GM12878 (cell line): ENCODE results near the gene SETD7. TPM values are rescaled to one million over a fixed set of nuclear protein-coding genes. Genes with fewer than 3 reads are reported as not detected.

Experiments used
- ATAC-seq: fragments of 200-7000 bp; cut with Tn5 transposase; 3 replicates; pipeline ENCODE4 v1.9.1; 2020; ENCODE audit warnings: mild to moderate bottlenecking, moderate library complexity
- BruUV-seq: library from RNA; stranded (reverse); fragments of 400-500 nt; replicated peaks from 2 replicates; lab custom pipeline; 2021; lab: Mats Ljungman, UMichigan
- CTCF ChIA-PET: fragments of 300-600 bp; sonication (Branson Sonifier 250); formaldehyde crosslinking; extraction: SDS; loops from one replicate; lab custom pipeline; 2021; ENCODE audit warnings: inconsistent platforms; lab: Yijun Ruan, JAX
- POLR2A ChIA-PET: fragments of 350-600 bp; formaldehyde crosslinking; extraction: SDS; loops from one replicate; lab custom pipeline; 2021; ENCODE audit warnings: inconsistent platforms; lab: Charles Lee
- RAD21 ChIA-PET: fragments of 300-600 bp; sonication (Branson Sonifier 250); formaldehyde crosslinking; loops from one replicate; lab custom pipeline; 2023; ENCODE audit warnings: antibody characterized with exemption; ENCODE audit not compliant: unreplicated experiment; lab: Charles Lee
- SMC1A ChIA-PET: fragments of 300-600 bp; sonication (Branson Sonifier 250); formaldehyde crosslinking; loops from one replicate; lab custom pipeline; 2023; ENCODE audit not compliant: unreplicated experiment, uncharacterized antibody; lab: Charles Lee
- DNase-seq: peaks from one replicate; pipeline ENCODE4 v3.0.0-alpha.2; 2011; ENCODE audit warnings: low read depth, low spot score
- FAIRE-seq: peaks from 3 replicates; lab custom pipeline; 2011; peaks lifted over from hg19 to GRCh38; lab: Jason Lieb, UNC
- H2AFZ ChIP-seq: 2 replicates; pipeline ENCODE4 v1.6.0; 2011; ENCODE audit warnings: low read depth, low read length, control low read depth; ENCODE audit not compliant: control insufficient read depth
- H3K27ac ChIP-seq: 2 replicates; pipeline ENCODE4 v1.5.1; 2011; ENCODE audit warnings: control low read depth; ENCODE audit not compliant: control insufficient read depth, insufficient read depth
- H3K27me3 ChIP-seq, 2 experiments: replicated peaks in 1 of 2; 2 replicates each; pipeline versions ENCODE4 v1.6.0 to v1.6.1; 2011; ENCODE audit warnings: low read length in 1 of 2; ENCODE audit not compliant: control insufficient read depth in 2 of 2, insufficient read depth in 2 of 2
- H3K36me3 ChIP-seq, 2 experiments: 2 replicates each; pipeline ENCODE4 v1.5.1; 2011; ENCODE audit warnings: low read length in 1 of 2; ENCODE audit not compliant: control insufficient read depth in 2 of 2, insufficient read depth in 2 of 2
- H3K4me1 ChIP-seq: 2 replicates; pipeline ENCODE4 v1.6.1; 2011; ENCODE audit warnings: mild to moderate bottlenecking, low read length, moderate library complexity, mixed read lengths; ENCODE audit not compliant: control insufficient read depth, insufficient read depth
- H3K4me2 ChIP-seq: 2 replicates; pipeline ENCODE4 v1.6.0; 2011; ENCODE audit warnings: control low read depth; ENCODE audit not compliant: control insufficient read depth, insufficient read depth
- H3K4me3 ChIP-seq: fragments of 200-600 bp; sonication (generic); 2 replicates; pipeline ENCODE4 v1.5.1; 2016
- H3K79me2 ChIP-seq: 2 replicates; pipeline ENCODE4 v1.6.0; 2011; ENCODE audit warnings: low read length; ENCODE audit not compliant: control insufficient read depth, insufficient read depth
- H3K9ac ChIP-seq: 2 replicates; pipeline ENCODE4 v1.8.0; 2011; ENCODE audit warnings: low read length, control low read depth, mixed read lengths; ENCODE audit not compliant: control insufficient read depth, insufficient read depth
- H3K9me3 ChIP-seq: replicated peaks from 3 replicates; pipeline ENCODE4 v1.5.1; 2011; ENCODE audit warnings: mild to moderate bottlenecking, low read length; ENCODE audit not compliant: control insufficient read depth, insufficient read depth
- H4K20me1 ChIP-seq: 2 replicates; pipeline ENCODE4 v1.6.0; 2011; ENCODE audit not compliant: control insufficient read depth, insufficient read depth
- BMI1 ChIP-seq: fragments of 450-650 bp; IDR thresholded peaks from 2 replicates; pipeline ENCODE4 v1.6.1; 2016; ENCODE audit warnings: mild to moderate bottlenecking, moderate library complexity, borderline replicate concordance
- CEBPZ ChIP-seq: fragments of 150-350 bp; IDR thresholded peaks from 2 replicates; pipeline ENCODE4 v1.6.1; 2016; ENCODE audit warnings: low read depth, low read length
- CUX1 ChIP-seq: IDR thresholded peaks from 2 replicates; pipeline ENCODE4 v1.6.1; 2012; ENCODE audit warnings: improper control_type of control experiment, low read depth, low read length; ENCODE audit not compliant: insufficient replicate concordance
- ETV6 ChIP-seq, 2 experiments: fragments of 450-650 bp in 1 of 2; IDR thresholded peaks in 1 of 2; conservative IDR thresholded peaks in 1 of 2; 2 replicates each; pipeline ENCODE4 v1.6.1; 2014; ENCODE audit warnings: antibody characterized with exemption in 1 of 2, borderline replicate concordance in 1 of 2, low read depth in 1 of 2, mild to moderate bottlenecking in 1 of 2, moderate library complexity in 1 of 2
- FOXM1 ChIP-seq: IDR thresholded peaks from 2 replicates; pipeline ENCODE4 v1.6.1; 2012; ENCODE audit warnings: low read depth, mild to moderate bottlenecking, inconsistent platforms, low read length, moderate library complexity
- HCFC1 ChIP-seq: fragments of 150-350 bp; IDR thresholded peaks from 2 replicates; pipeline ENCODE4 v1.6.1; 2014; ENCODE audit warnings: low read length
- JUNB ChIP-seq: IDR thresholded peaks from 2 replicates; pipeline ENCODE4 v1.6.1; 2016; ENCODE audit warnings: antibody characterized with exemption, mild to moderate bottlenecking
- KDM1A ChIP-seq: fragments of 200-600 bp; sonication (generic); IDR thresholded peaks from 2 replicates; pipeline ENCODE4 v1.6.1; 2016; ENCODE audit warnings: borderline replicate concordance
- KLF5 ChIP-seq: fragments of 450-650 bp; IDR thresholded peaks from 2 replicates; pipeline ENCODE4 v1.6.1; 2014; ENCODE audit warnings: mild to moderate bottlenecking; ENCODE audit not compliant: partially characterized antibody
- MAX ChIP-seq: IDR thresholded peaks from 2 replicates; pipeline ENCODE4 v1.6.1; 2012; ENCODE audit warnings: low read depth, low read length, improper control_type of control experiment
- MYB ChIP-seq: fragments of 150-350 bp; IDR thresholded peaks from 2 replicates; pipeline ENCODE4 v1.6.1; 2014; ENCODE audit warnings: mild to moderate bottlenecking, low read depth, low read length, borderline replicate concordance
- RAD51 ChIP-seq: fragments of 450-650 bp; IDR thresholded peaks from 2 replicates; pipeline ENCODE4 v1.6.1; 2016; ENCODE audit warnings: moderate library complexity, mild to moderate bottlenecking, inconsistent platforms
- RCOR1 ChIP-seq: conservative IDR thresholded peaks from 2 replicates; pipeline ENCODE4 v1.6.1; 2012; ENCODE audit warnings: low read depth, low read length, improper control_type of control experiment
- TARDBP ChIP-seq: IDR thresholded peaks from 2 replicates; pipeline ENCODE4 v1.6.1; 2016; ENCODE audit warnings: borderline replicate concordance
- WGBS: methylation state at CpG from one replicate; pipeline ENCODE4 v1.1.6; 2016; ENCODE audit warnings: low lambda C conversion rate; ENCODE audit not compliant: insufficient replicate concordance, insufficient coverage; ENCODE audit errors: missing lambda C conversion rate; 5-methylcytosine and 5-hydroxymethylcytosine counted together
- in situ Hi-C: fragments of 300-500 bp; cut with MboI; formaldehyde crosslinking; loops from 9 replicates; pipeline ENCODE4 v1.14.3; 2018; ENCODE audit warnings: mixed read lengths
- intact Hi-C: fragments of 100-400 bp; cut with micrococcal nuclease; formaldehyde crosslinking; loops from one replicate; pipeline ENCODE4 v1.14.2; 2022; ENCODE audit not compliant: unreplicated experiment
- polyA plus RNA-seq, 11 experiments: library from polyadenylated mRNA; depleted of rRNA in 4 of 11; unstranded in 6 of 11; stranded (reverse) in 5 of 11; fragments of >200 nt; fragmentation: Nextera tagmentation in 4 of 11; fragmentation: Illumina TruSeq in 1 of 11; extraction: Ambion mirVana in 4 of 11; extraction: Trizol in 1 of 11; gene quantifications; 1 replicate in 1 of 11; 2 replicates in 10 of 11; pipeline versions ENCODE4 v1.2.1 to v1.2.3, GENCODE V29; 2011 to 2016; ENCODE audit warnings: inconsistent platforms in 2 of 11, missing spikeins in 2 of 11, low read depth in 1 of 11
- total RNA-seq, 4 experiments: library from RNA; depleted of rRNA in 3 of 4; stranded (reverse); fragments of >200 nt in 3 of 4; fragmentation: Illumina TruSeq in 1 of 4; extraction: Trizol in 1 of 4; gene quantifications; 2 replicates each; pipeline versions ENCODE4 v1.2.1 to v1.2.3, GENCODE V29; 2013 to 2021

SETD7 gene
- total and polyA plus RNA-seq, 10 of the 15 experiments (the other 5 are each of a cell fraction or from before 2014, with no cell fraction given), result 0.03 to 0.82 (median 0.44) TPM

- TF ChIP-seq CUX1 (no peak), MYB (no peak), FOXM1 (no peak)
Measured at GRCh38 chr4:139589336-139590018, 33.5 kb upstream of the SETD7 start (continued).

GRCh38 chr4:139587446-139587845 lies 31.4 kb upstream of the SETD7 start:
- ChIA-PET SMC1A (no interaction called here), CTCF (no interaction called here), RAD21 (no interaction called here), POLR2A (no interaction called here)
- intact Hi-C loops, result no loop called here
- Histone ChIP-seq H3K4me1 (no peaks in the 10 kb centered on the region), H2AFZ (no peak overlapping the region), H3K9ac (no peak overlapping the region), H3K27me3 (peaks cover 4 to 5% of the 10 kb centered on the region in 2 experiments), H3K4me2 (no peak overlapping the region), H3K4me3 (no peak overlapping the region), H3K27ac (no peak overlapping the region), H4K20me1 (no peaks in the 10 kb centered on the region), H3K36me3 (no peaks in the 10 kb centered on the region), H3K9me3 (no peaks in the 10 kb centered on the region), H3K79me2 (no peaks in the 10 kb centered on the region)
- DNase-seq (no peak), ATAC-seq (no peak), FAIRE-seq (no peak)
- BruUV-seq, result no TSS peak
- WGBS, result 53% methylated on average over 4 of the region's 4 CpGs
- in situ Hi-C loops, result no loop called here
- TF ChIP-seq TARDBP (no peak), RAD51 (no peak), ETV6 (conservative IDR thresholded peaks at IDR 0.05 in 1 of 2, IDR thresholded peaks at IDR 0.05 in 1 of 2; ENCODE audit: borderline replicate concordance in 1 of 2, low read depth in 1 of 2) (no peak), KDM1A (no peak), JUNB (no peak), CEBPZ (no peak), BMI1 (no peak), RCOR1 (no peak), MAX (no peak), HCFC1 (no peak), KLF5 (no peak)
